T-cell (primary cell): ENCODE data around the gene AKR7A2. TPM values are rescaled to one million over a fixed set of nuclear protein-coding genes. Genes with fewer than 3 reads are reported as not detected.

ENCODE experiments used
- ATAC-seq, 4 experiments: fragments of 200-7000 bp in 3 of 4; fragments of 150-1000 bp in 1 of 4; cut with Tn5 transposase; replicated peaks in 1 of 4; 1 replicate in 3 of 4; 2 replicates in 1 of 4; pipeline ENCODE4 v1.10.0; 2021; ENCODE audit warnings: moderate library complexity in 3 of 4, mild to moderate bottlenecking in 2 of 4, moderate number of reproducible peaks in 1 of 4
- CTCF ChIA-PET, 2 donors: fragments of 300-600 bp; sonication (Branson Sonifier 250); formaldehyde crosslinking; loops; one replicate each; lab custom pipeline; 2022; ENCODE audit warnings: antibody characterized with exemption in 2 of 2; lab: Charles Lee
- POLR2A ChIA-PET, 2 donors: fragments of 300-600 bp; sonication (Branson Sonifier 250); formaldehyde crosslinking; loops; one replicate each; lab custom pipeline; 2022; ENCODE audit warnings: antibody characterized with exemption in 2 of 2; lab: Charles Lee
- DNase-seq, 35 experiments: peaks; one replicate each; pipeline versions ENCODE4 v3.0.0 to v3.0.0-alpha.2; 2013 to 2023
- H3K27ac ChIP-seq: one replicate; pipeline ENCODE4 v1.5.1; 2013; ENCODE audit warnings: low read length
- H3K27me3 ChIP-seq, 2 experiments: replicated peaks in 1 of 2; 1 replicate in 1 of 2; 2 replicates in 1 of 2; pipeline versions ENCODE4 v1.6.1 to v1.7.0; 2013; ENCODE audit warnings: low read length in 1 of 2, mixed read lengths in 1 of 2; ENCODE audit not compliant: control insufficient read depth in 2 of 2, insufficient read depth in 2 of 2; ENCODE audit errors: extremely low read depth in 1 of 2
- H3K36me3 ChIP-seq, 2 donors: 1 replicate in 1 of 2; 2 replicates in 1 of 2; pipeline versions ENCODE4 v1.6.1 to v1.7.0; 2013; ENCODE audit warnings: low read length in 1 of 2; ENCODE audit not compliant: control insufficient read depth in 2 of 2, insufficient read depth in 1 of 2; ENCODE audit errors: extremely low read depth in 1 of 2
- H3K4me1 ChIP-seq, 2 experiments: 1 replicate in 1 of 2; 2 replicates in 1 of 2; pipeline versions ENCODE4 v1.6.1 to v1.7.0; 2013; ENCODE audit warnings: low read length in 2 of 2, mixed read lengths in 1 of 2; ENCODE audit not compliant: insufficient read depth in 2 of 2, control insufficient read depth in 1 of 2; ENCODE audit errors: extremely low read depth in 1 of 2
- H3K4me3 ChIP-seq, 2 donors: 1 replicate in 1 of 2; 2 replicates in 1 of 2; pipeline versions ENCODE4 v1.5.1 to v1.7.0; 2013; ENCODE audit warnings: mild to moderate bottlenecking in 2 of 2, low read length in 1 of 2, moderate library complexity in 1 of 2; ENCODE audit not compliant: control insufficient read depth in 1 of 2; ENCODE audit errors: extremely low read depth in 1 of 2
- H3K9me3 ChIP-seq: 2 replicates; pipeline ENCODE4 v1.7.0; 2013
- H3K27ac Mint-ChIP-seq, 2 donors: one replicate each; pipeline ENCODE4 v1.8.0; 2020 to 2021; ENCODE audit warnings: mild to moderate bottlenecking in 2 of 2, mixed read lengths in 2 of 2
- H3K27me3 Mint-ChIP-seq, 2 donors: one replicate each; pipeline ENCODE4 v1.8.0; 2021 to 2022; ENCODE audit warnings: mixed read lengths in 2 of 2
- H3K36me3 Mint-ChIP-seq: one replicate; pipeline ENCODE4 v1.8.0; 2021; ENCODE audit warnings: mixed read lengths
- H3K4me1 Mint-ChIP-seq, 3 donors: one replicate each; pipeline ENCODE4 v1.8.0; 2020 to 2022; ENCODE audit warnings: mixed read lengths in 3 of 3, mild to moderate bottlenecking in 1 of 3
- H3K4me3 Mint-ChIP-seq, 3 donors: one replicate each; pipeline ENCODE4 v1.8.0; 2020 to 2022; ENCODE audit warnings: mild to moderate bottlenecking in 3 of 3, mixed read lengths in 3 of 3, moderate library complexity in 3 of 3
- H3K9me3 Mint-ChIP-seq, 3 donors: one replicate each; pipeline ENCODE4 v1.8.0; 2020 to 2022; ENCODE audit warnings: mixed read lengths in 3 of 3
- WGBS: methylation state at CpG from one replicate; pipeline ENCODE4 v1.1.5; 2013; ENCODE audit warnings: missing lambda C conversion rate; ENCODE audit not compliant: insufficient coverage; 5-methylcytosine and 5-hydroxymethylcytosine counted together
- total RNA-seq, 35 experiments: library from RNA in 6 of 35; stranded (reverse) in 6 of 35; fragments of 120-200 nt in 1 of 35; gene quantifications; one replicate each; pipeline versions ENCODE4 v1.2.1 to v1.2.4 and lab custom pipeline; 2013 to 2026

AKR7A2 gene
- total RNA-seq (10 to 100 TPM; 20.8 to 35.4 (median 32.0) TPM), total RNA-seq (lab: John Stamatoyannopoulos, UW) (3.0 to 35.7 (median 16.9) reads per million in 29 experiments)
- 30.6 TPM for total RNA-seq (2013)

DNA sequence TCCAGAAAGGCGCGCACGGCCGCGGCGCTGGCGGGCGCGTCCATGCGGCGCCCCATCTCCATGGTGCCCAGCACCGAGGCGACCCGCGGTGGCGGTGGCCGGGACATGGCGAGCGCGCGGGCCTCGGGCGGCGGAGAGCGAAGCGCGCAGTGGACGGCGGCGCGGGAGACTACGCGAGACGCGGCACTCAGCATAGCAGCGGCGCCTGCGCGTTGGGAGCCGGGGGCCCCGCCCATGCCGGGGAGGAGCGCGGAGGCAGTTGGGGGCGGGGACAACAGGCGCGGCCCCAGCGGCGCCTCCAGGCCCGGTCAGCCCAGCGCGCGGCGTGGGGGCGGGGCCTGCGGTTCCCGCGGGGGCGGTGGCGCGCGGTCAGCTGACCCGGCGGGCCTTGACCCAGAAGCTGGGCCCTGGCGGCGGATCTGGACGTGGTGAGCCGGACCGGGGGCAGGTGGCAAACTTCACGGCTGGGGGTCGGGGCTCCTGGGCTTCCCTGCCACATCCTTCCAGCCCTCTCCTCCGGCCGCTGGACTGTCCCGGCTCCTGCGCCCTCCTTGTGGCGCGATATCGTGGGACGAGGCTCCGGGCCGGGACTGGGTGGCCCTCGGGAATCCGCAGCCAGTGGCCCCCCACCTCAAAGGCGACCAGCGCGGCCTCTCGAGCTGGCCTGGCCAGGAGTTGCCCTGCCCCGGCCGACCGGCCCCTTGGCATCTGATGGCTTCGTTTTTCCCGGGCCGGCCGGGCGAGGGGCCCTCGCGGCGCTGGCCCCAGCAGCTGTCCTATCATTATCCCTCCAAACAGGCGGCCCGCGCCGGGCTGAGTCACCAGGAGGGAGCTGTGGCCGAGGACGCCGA, at the start of gene AKR7A2, which contains the start of gene SLC66A1:
AKR7A2 (minus strand) TSS at position 214 of the 851 bp plus-strand sequence; CDS start at position 194, 20 bp downstream.
SLC66A1 (plus strand) TSS at position 396 of the 851 bp plus-strand sequence. CDS start 5,352 bp downstream, outside the sequence.
- no peaks in the 10 kb centered on the region for H3K27me3 ChIP-seq
- H3K4me3 ChIP-seq, result peak within 1 kb of the TSS; percentile 80 to 88
- no peaks in the 10 kb centered on the region for H3K27me3 Mint-ChIP-seq
- H3K36me3 ChIP-seq, result peaks cover 8 to 15% of the 10 kb centered on the region in 2 donors
- ChIA-PET CTCF (no interaction called here), POLR2A (interaction anchor here in 1 of 2 donors (0.5 kb wide), 1 partner anchor 8 kb away, joined by 4 read pairs; no protein-coding TSS in a partner anchor)
- peaks cover 43 to 52% (median 47%) of the 10 kb centered on the region in 3 donors for H3K4me1 Mint-ChIP-seq
- DNase-seq (peak; percentile 70 to 95 (median 83)), ATAC-seq (peak; percentile 95 to 98 (median 97))
- H3K9me3 Mint-ChIP-seq, result no peaks in the 10 kb centered on the region
- peaks cover 18% of the 10 kb centered on the region for H3K36me3 Mint-ChIP-seq
- H3K4me3 Mint-ChIP-seq, result peak within 1 kb of the TSS; percentile 88 to 94 (median 89)
- H3K4me1 ChIP-seq, result peaks cover 4 to 36% of the 10 kb centered on the region in 2 experiments
- no peaks in the 10 kb centered on the region for H3K9me3 ChIP-seq
- WGBS, result under 1% methylated on average over 100 of the region's 105 CpGs
- peak within 1 kb of the TSS; percentile 29 for H3K27ac ChIP-seq
- peak within 1 kb of the TSS; percentile 37 to 75 for H3K27ac Mint-ChIP-seq

DNA sequence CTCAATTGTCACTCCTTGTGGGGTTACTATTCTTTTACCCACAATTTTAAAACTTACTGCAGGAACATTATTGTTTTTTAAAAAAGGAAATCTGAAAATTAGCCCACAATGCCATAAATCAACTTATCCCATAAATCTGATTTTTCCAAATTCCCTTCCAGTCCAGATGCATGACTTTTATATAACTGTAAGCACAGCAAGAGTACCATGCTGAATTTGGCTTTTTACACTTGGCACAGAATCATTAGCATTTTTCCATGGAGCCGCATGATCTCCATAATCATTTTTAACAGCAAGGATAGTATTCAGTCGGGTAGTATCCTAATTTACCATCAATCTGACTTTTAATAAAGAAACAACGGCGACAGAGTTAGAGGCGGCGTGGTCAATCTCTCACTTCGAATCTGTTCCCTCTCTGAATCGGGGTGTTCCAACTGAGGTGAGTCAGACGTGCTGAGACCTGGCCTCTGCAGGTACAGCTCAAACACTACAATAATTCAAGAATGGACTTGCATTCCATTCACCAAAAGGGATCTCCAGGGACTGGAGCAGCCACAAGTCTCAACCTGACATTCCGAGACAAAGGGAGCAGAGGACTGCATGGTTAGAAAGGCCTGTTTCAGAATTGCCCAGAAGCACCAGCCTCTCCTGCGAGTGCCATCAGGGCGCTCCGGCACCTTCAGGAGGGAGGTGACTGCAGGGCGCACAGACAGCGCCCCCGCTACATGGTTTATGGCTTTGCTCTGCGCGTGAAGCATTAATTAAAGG, 49.1 kb upstream of the AKR7A2 start:
- H3K27ac ChIP-seq, result no peak overlapping the region
- Mint-ChIP-seq H3K9me3 (no peaks in the 10 kb centered on the region), H3K36me3 (peaks cover 19% of the 10 kb centered on the region), H3K4me3 (peak overlapping the region in 1 of 3 donors; percentile 46), H3K4me1 (peaks cover 49 to 57% (median 55%) of the 10 kb centered on the region in 3 donors), H3K27ac (peak overlapping the region; percentile 74 to 89), H3K27me3 (no peaks in the 10 kb centered on the region)
- H3K4me1 ChIP-seq, result peaks cover 0 to 30% of the 10 kb centered on the region in 2 experiments
- no peaks in the 10 kb centered on the region for H3K9me3 ChIP-seq
- ChIA-PET CTCF (no interaction called here), POLR2A (no interaction called here)
- peaks cover 8 to 24% of the 10 kb centered on the region in 2 donors for H3K36me3 ChIP-seq
- ATAC-seq, result peak in 3 of 4 experiments; percentile 36 to 58 (median 49)
- 80% methylated on average over 6 of the region's 18 CpGs for WGBS
- H3K27me3 ChIP-seq, result no peaks in the 10 kb centered on the region
- no peak for DNase-seq
- H3K4me3 ChIP-seq, result no peak overlapping the region

- Mint-ChIP-seq H3K4me3 (peak overlapping the region in 1 of 3 donors; percentile 46), H3K36me3 (peaks cover 25% of the 10 kb centered on the region), H3K27me3 (no peaks in the 10 kb centered on the region), H3K9me3 (no peaks in the 10 kb centered on the region), H3K4me1 (peaks cover 48 to 55% (median 52%) of the 10 kb centered on the region in 3 donors), H3K27ac (peak overlapping the region; percentile 74 to 89)
- no peaks in the 10 kb centered on the region for H3K27me3 ChIP-seq
- no peaks in the 10 kb centered on the region for H3K9me3 ChIP-seq
- ATAC-seq (peak in 2 of 4 experiments; percentile 13 to 25), DNase-seq (no peak)
- H3K27ac ChIP-seq, result no peak overlapping the region
- no peak overlapping the region for H3K4me3 ChIP-seq
- WGBS, result 87% methylated on average over 5 of the region's 11 CpGs
- POLR2A ChIA-PET, result no interaction called here
- peaks cover 8 to 30% of the 10 kb centered on the region in 2 donors for H3K36me3 ChIP-seq
- H3K4me1 ChIP-seq, result peaks cover 0 to 30% of the 10 kb centered on the region in 2 experiments
- CTCF ChIA-PET, result no interaction called here
Observed at GRCh38 chr1:19360432-19360831, 48.5 kb upstream of the AKR7A2 start.

DNA sequence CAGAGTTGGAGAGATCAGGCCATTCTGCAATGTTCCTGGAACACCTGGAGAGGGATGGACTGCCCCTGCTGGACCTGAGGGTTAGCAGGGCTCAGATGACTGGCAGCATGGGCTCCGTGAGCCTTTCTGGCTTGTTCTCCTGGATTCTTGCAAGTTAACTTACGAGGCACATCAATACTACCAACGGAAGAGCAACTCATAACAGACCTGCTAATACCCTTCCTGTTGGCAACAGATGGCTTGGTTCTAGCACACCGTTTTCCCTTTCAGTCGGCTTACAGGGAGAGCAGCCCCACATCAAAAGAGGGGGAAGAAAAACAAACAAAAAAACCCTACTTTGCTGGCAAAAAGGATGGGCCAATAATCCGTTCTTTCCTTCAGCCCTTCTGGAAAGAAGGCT, 48.1 kb upstream of the AKR7A2 start:
- peak overlapping the region in 1 of 3 donors; percentile 46 for H3K4me3 Mint-ChIP-seq
- peaks cover 4 to 35% of the 10 kb centered on the region in 2 donors for H3K36me3 ChIP-seq
- H3K27me3 Mint-ChIP-seq, result no peaks in the 10 kb centered on the region
- no peak overlapping the region for H3K27ac ChIP-seq
- ATAC-seq, result peak; percentile 43 to 68 (median 60)
- peaks cover 23% of the 10 kb centered on the region for H3K36me3 Mint-ChIP-seq
- no peaks in the 10 kb centered on the region for H3K9me3 Mint-ChIP-seq
- no peak for DNase-seq
- peaks cover 44 to 51% (median 48%) of the 10 kb centered on the region in 3 donors for H3K4me1 Mint-ChIP-seq
- H3K9me3 ChIP-seq, result no peaks in the 10 kb centered on the region
- 38% methylated on average over 2 of the region's 6 CpGs for WGBS
- peaks cover 0 to 30% of the 10 kb centered on the region in 2 experiments for H3K4me1 ChIP-seq
- ChIA-PET POLR2A (no interaction called here), CTCF (no interaction called here)
- H3K27ac Mint-ChIP-seq, result peak overlapping the region; percentile 74 to 89
- no peak overlapping the region for H3K4me3 ChIP-seq
- H3K27me3 ChIP-seq, result no peaks in the 10 kb centered on the region

DNA sequence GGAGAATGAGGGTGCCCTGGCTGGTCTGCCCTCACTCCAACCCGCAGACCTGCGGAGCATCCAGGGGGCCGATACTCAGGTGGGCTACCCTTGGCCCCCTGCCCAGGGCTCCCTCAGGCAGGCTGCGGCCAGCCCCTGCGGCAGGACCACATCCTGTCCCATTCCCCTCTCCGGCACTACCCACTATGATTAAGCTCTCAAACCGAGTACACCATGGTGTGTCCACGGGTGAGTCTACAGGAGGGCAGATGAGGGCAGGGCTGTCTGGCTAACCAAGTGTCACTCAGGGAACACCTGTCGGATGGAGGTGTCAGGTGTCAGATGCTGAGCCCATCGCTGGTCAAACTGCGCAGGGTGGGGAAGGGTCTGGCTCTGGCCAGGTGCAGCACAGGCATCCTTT, 47.4 kb upstream of the AKR7A2 start:
- peak overlapping the region in 1 of 3 donors; percentile 46 for H3K4me3 Mint-ChIP-seq
- peak overlapping the region; percentile 74 to 89 for H3K27ac Mint-ChIP-seq

More for the DNA sequence above, 47.4 kb upstream of the AKR7A2 start:
- 86% methylated on average over 9 of the region's 11 CpGs for WGBS
- ChIA-PET CTCF (no interaction called here), POLR2A (no interaction called here)
- Histone ChIP-seq H3K4me3 (no peak overlapping the region), H3K27me3 (no peaks in the 10 kb centered on the region), H3K27ac (no peak overlapping the region), H3K4me1 (peaks cover 0 to 30% of the 10 kb centered on the region in 2 experiments), H3K9me3 (no peaks in the 10 kb centered on the region), H3K36me3 (peaks cover 4 to 41% of the 10 kb centered on the region in 2 donors)
- no peaks in the 10 kb centered on the region for H3K9me3 Mint-ChIP-seq
- H3K27me3 Mint-ChIP-seq, result no peaks in the 10 kb centered on the region
- DNase-seq (no peak), ATAC-seq (no peak)
- peaks cover 38 to 47% (median 43%) of the 10 kb centered on the region in 3 donors for H3K4me1 Mint-ChIP-seq
- H3K36me3 Mint-ChIP-seq, result peaks cover 22% of the 10 kb centered on the region
